22Rv1 (cell line): Measurements from ENCODE around the gene PSMD10.

Experiments
- H3K27ac ChIP-seq: fragments of 450-650 bp; 2 replicates; pipeline ENCODE4 v1.5.1; 2017
- CTCF ChIP-seq: fragments of 450-650 bp; IDR thresholded peaks from 2 replicates; pipeline ENCODE4 v1.5.1; 2017; ENCODE audit warnings: mild to moderate bottlenecking
- ZFX ChIP-seq: fragments of 450-650 bp; IDR thresholded peaks from 2 replicates; pipeline ENCODE4 v1.6.1; 2017; ENCODE audit warnings: antibody characterized with exemption, borderline replicate concordance

Gene PSMD10

GRCh38 chrX:108071578-108071977, 19.8 kb downstream of the PSMD10 start:
- TF ChIP-seq CTCF, result no peak
- TF ChIP-seq ZFX, result no peak
- no peak overlapping the region for H3K27ac ChIP-seq

- TF ChIP-seq CTCF (no peak), ZFX (no peak)
- no peak overlapping the region for H3K27ac ChIP-seq
These were observed 20.5 kb downstream of the PSMD10 start for GRCh38 chrX:108070891-108071290.

GRCh38 chrX:108068121-108068520, 23.2 kb downstream of the PSMD10 start:
- no peak overlapping the region for H3K27ac ChIP-seq
- TF ChIP-seq ZFX (no peak), CTCF (no peak)

GRCh38 chrX:108064613-108065012, 26.7 kb downstream of the PSMD10 start:
- TF ChIP-seq CTCF, result no peak
- no peak for TF ChIP-seq ZFX
- no peak overlapping the region for H3K27ac ChIP-seq

GRCh38 chrX:108064001-108064400, 27.3 kb downstream of the PSMD10 start:
- TF ChIP-seq CTCF (no peak), ZFX (no peak)

GRCh38 chrX:108059801-108060200, 31.5 kb downstream of the PSMD10 start:
- H3K27ac ChIP-seq, result no peak overlapping the region
- no peak for TF ChIP-seq CTCF
- TF ChIP-seq ZFX, result no peak

More at GRCh38 chrX:108064001-108064400, 27.3 kb downstream of the PSMD10 start:
- no peak overlapping the region for H3K27ac ChIP-seq

- TF ChIP-seq CTCF (no peak), ZFX (no peak)
- no peak overlapping the region for H3K27ac ChIP-seq
These were observed 35.8 kb downstream of the PSMD10 start for GRCh38 chrX:108055546-108055945.
